Stimulated activated CD4-positive, alpha-beta T cell treated with anti-CD3 and anti-CD28 coated beads, Interleukin-15, amount 100 ng/mL, for 1 hour (primary cell): ENCODE measurements around the gene CREG2.

Experiments used
- DNase-seq, 2 donors: peaks; one replicate each; pipeline ENCODE4 v3.0.0-alpha.2; 2020; ENCODE audit warnings: low read depth in 1 of 2, low spot score in 1 of 2

The CREG2 gene

DNA sequence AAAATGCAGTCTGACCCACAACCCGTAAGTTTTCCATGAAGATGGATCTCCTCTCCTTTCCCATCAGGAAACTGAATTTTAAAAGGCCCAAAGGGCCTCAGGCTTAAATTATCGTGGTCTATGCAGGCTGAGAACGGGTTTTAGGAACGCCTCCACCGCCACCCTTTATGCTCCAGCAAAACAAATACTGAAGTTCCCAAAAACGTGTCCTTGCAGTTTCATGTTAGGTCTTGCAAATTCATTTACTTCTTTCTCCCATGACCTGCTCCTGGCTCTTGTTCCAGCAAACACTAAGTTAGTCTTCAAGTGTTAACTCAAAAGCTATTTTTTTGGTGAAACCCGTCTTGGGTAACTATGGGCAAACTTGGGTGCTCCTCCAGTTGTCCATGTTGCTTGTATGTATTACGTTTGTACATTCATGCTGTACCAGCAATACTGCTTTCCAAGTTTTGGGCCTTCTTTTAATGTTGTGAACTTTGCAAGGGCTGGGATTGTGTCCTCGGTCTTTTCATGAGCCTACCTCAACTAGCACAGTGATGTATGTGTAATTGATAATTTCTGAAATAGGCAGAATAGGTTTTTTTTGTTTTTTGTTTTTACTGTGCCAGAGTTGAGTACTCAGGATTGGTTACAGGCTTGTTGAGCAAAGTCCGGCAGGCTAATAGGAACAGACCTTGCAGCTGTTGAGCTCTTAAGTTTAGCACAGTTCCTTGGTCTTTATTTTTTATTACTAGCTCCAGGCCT, 77.0 kb downstream of the CREG2 start:
- no peak for DNase-seq

DNA sequence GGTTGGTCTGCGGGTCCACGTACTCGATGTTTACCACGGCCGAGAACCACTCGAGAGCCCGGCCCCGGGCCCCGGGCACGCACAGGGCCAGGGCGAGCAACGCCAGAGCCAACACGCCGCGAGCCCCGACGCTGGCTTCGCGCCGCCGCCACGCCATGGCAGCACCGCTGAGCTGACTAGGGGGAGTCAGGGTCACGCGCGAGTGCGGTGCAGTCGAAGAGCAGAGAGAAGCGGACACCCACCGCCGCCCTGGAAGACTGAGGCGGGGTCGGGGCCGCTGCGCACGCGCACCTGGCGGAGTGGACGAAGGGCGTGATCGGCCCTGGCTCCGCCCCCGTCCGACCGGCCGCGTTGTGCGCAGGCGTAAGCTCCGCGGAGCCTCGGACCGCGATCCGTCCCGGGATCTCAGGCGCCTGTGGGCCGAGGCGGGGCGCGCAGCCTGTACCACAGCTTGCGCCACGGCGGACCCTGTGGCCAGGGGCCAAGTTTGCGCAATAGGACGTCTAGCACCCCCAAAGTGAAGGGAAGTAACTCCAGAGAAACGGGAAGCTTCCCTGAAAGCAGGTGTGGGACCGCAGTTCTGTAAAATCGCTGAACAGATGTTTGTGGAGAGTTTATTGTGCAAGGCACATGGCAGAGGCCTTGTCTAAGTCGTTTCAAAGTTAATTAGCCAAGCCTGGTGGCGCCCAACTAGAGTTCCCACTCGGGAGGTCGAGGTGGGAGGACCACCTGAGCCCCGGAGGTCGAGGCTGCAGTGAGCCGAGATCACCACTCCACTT, 78.7 kb downstream of the CREG2 start, which contains the start of gene RNF149:
Gene RNF149, minus strand, starts transcription at position 270 of the 779 bp plus-strand sequence. Its CDS starts 113 bp downstream, at position 157.
- peak; percentile 86 to 88 for DNase-seq

- no peak for DNase-seq
These were observed 79.3 kb downstream of the CREG2 start for GRCh38 chr2:101307950-101308431.

DNA sequence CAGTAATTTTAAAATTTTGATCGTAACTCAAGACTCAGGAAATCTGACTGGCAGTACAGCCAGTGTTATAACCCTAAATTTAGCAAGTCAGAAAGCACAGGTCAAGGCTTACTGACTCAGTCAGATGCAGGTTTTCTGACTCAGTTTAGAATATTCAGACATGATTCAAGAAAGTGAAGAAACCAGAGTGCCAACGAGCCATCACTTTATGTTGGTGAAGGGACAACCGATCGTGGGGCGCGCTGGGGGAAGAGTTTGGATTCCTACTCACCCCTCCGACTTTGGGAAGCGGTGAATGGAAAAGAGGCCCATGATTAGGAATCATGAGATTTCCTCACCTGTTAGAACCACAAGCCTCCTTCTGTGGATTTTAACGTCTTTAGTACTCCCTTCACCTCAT, 79.8 kb downstream of the CREG2 start:
- no peak for DNase-seq

- DNase-seq = no peak
These were observed 80.9 kb downstream of the CREG2 start for GRCh38 chr2:101306410-101306809.

DNA sequence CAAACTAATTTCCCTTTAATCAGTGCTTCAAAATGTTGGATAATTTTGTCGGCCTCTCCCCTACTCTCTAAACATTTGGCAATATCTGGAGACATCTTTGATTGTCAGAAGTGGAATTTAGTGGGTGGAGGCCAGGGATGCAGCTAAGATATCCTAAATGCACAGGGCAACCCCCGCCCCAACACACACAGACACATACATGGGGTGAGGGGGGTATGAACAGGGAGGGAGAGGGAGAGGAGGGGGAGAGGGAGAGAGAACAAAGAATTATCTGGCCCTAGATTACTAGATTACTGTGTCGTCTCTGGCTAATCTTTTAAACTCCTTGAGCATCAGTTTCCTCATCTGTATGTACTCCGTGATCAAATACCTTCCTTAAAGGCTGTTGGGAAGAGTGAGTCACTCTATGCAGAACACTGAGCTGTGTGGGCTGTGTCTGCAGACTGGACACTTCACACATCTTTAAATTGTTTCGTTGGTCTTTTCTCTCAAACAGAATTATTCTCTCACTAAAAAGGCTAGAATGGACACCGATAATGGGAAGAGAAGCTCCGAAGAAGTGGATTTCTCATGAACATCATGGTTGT, 81.7 kb downstream of the CREG2 start:
- DNase-seq = no peak

- no peak for DNase-seq
These were observed 82.3 kb downstream of the CREG2 start for GRCh38 chr2:101305035-101305434.

DNA sequence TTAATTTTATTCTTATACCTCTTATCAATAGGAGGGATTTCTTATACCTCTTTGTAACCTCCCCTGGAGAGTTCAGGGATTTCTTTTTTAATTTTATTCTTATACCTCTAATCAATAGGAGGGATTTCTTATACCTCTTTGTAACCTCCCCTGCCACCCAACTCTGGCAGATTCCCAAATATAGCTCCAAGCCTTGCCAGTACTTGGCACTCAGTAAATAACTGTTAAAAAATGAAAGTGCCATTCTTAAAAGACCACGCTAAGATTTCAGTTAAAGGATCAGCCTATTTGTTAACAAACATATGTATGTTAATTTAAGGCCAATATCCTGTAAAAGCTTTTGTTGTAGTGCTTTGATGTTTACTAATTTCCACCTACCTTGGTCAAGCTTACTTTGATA, 83.6 kb downstream of the CREG2 start:
- no peak for DNase-seq

DNA sequence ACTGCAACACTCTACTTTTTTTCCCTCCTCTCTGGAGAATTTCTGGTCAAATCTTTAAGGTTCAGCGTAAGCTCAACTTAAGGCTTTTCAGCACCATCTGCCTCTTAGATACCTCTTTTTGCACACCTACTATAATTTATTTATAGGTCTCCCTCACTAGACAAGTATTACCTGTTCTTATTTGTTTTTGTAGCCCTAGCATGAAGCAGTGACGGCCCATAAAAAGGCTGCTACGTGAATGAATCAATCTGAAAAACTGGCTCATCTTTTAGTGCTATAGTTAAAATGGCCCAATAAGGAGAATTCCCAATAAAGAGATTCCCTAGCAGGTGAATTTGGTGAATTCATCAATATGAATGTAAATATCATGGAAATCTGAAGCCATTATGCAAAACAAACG, 85.3 kb downstream of the CREG2 start:
- DNase-seq = no peak

DNA sequence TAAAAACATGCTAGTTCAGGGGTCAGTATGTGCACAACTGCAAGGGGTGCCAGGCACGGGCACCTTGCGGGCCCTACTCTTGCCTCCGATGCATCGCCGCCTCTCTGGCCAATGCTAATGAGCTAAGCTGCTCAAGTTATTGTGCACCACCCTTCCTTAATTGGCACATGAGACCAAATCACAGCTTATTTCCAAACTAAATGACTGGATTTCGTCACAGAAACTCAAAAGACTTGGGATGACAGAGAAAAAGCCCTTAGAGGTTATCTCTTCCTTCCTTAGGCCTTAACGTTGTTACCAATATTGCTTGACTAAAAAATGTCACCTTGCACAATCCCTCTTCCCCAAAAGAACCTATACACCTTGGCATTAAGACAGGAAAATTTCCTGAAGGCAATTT, 86.5 kb downstream of the CREG2 start:
- DNase-seq = no peak

GRCh38 chr2:101300164-101300563, 87.1 kb downstream of the CREG2 start:
- no peak for DNase-seq

- no peak for DNase-seq
These were observed 87.7 kb downstream of the CREG2 start for GRCh38 chr2:101299604-101300003.

DNA sequence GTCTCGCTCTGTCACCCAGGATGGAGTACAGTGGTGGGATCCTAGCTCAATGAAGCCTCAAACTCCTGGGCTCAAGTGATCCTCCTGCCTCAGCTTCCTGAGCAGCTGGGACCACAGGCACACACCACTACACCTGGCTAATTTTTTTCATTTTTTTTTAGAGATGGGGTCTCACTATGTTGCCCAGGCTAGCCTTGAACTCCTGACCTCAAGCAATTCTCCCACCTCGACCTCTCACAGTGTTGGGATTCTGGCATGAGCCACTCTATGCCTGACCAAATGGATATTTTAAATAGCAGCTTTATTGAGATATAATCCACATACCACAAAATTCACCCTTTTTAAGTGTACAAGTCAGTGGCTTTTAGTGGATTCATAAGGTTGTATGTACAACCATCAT, 89.9 kb downstream of the CREG2 start:
- no peak for DNase-seq

- no peak for DNase-seq
These were observed 90.9 kb downstream of the CREG2 start for GRCh38 chr2:101296371-101296770.

DNA sequence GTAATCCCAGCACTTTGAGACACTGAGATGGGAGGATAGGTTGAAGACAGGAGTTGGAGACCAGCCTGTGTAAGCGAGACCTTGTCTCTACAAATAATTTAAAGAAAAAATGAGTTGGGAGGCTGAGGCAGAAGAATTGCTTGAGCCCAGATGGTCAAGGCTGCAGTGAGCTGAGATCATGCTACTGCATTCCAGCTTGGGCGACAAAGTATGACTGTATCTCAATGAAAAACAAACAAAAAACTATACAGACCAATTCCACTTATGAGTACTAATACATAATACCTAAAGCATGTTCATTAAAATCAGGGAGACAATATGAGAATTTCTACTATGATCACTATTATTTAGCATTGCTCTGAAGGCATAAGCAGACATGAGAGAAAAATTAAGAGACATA, 91.4 kb downstream of the CREG2 start:
- no peak for DNase-seq
